Measurements from ENCODE around the gene PNPLA7.

GRCh38 chr9:137534256-137535119 is 15.7 kb downstream of the PNPLA7 start:
- TF ChIP-seq POLR2A (IDR thresholded peaks at IDR 0.05), result no peak
- TF ChIP-seq, protein P1, sequence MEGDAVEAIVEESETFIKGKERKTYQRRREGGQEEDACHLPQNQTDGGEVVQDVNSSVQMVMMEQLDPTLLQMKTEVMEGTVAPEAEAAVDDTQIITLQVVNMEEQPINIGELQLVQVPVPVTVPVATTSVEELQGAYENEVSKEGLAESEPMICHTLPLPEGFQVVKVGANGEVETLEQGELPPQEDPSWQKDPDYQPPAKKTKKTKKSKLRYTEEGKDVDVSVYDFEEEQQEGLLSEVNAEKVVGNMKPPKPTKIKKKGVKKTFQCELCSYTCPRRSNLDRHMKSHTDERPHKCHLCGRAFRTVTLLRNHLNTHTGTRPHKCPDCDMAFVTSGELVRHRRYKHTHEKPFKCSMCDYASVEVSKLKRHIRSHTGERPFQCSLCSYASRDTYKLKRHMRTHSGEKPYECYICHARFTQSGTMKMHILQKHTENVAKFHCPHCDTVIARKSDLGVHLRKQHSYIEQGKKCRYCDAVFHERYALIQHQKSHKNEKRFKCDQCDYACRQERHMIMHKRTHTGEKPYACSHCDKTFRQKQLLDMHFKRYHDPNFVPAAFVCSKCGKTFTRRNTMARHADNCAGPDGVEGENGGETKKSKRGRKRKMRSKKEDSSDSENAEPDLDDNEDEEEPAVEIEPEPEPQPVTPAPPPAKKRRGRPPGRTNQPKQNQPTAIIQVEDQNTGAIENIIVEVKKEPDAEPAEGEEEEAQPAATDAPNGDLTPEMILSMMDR (IDR thresholded peaks at IDR 0.05), result peak; percentile 60 to 63 (median 63)
